DMS79 (cell line): ENCODE results near the gene ZGLP1.

Experiments
- DNase-seq: peaks from one replicate; lab custom pipeline; 2025; lab: John Stamatoyannopoulos, UW

The ZGLP1 gene

DNA sequence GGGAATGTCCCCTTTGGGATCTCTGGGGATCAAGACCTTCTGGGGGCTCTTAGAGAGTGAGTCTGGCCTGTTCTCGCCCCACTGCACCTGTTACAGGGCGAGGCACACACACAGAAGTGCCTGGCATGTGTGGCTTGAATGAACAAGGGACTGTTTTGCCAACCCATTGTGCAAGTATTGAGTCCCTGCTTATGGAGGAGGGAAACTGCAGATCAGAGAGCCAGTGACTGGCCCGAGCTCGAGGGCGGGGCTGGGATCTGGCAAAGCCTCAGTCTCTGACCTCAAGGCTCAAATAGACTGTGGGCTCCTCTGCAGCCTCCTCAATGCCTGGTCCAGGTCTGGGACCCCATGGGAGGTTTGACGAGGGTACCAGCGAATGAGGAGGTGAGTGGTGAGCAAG, 18.2 kb upstream of the ZGLP1 start:
- DNase-seq, result no peak

DNA sequence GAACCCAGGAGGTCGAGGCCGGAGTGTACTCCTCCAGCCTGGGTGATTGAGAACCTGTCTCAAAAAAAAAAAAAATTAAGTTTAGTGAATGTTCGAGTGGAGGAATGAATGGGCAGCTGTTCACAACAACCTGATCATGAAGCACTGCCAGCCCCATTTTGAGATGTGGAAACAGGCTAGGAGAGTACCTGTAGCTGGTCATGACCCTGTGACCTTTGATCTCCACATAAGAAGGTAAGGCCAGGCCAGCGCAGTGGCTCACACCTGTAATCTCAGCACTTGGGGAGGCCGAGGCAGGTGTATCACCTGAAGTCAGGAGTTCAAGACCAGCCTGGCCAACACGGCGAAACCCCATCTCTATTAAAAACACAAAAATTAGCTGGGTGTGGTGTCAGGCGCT, 16.1 kb upstream of the ZGLP1 start:
- no peak for DNase-seq

DNA sequence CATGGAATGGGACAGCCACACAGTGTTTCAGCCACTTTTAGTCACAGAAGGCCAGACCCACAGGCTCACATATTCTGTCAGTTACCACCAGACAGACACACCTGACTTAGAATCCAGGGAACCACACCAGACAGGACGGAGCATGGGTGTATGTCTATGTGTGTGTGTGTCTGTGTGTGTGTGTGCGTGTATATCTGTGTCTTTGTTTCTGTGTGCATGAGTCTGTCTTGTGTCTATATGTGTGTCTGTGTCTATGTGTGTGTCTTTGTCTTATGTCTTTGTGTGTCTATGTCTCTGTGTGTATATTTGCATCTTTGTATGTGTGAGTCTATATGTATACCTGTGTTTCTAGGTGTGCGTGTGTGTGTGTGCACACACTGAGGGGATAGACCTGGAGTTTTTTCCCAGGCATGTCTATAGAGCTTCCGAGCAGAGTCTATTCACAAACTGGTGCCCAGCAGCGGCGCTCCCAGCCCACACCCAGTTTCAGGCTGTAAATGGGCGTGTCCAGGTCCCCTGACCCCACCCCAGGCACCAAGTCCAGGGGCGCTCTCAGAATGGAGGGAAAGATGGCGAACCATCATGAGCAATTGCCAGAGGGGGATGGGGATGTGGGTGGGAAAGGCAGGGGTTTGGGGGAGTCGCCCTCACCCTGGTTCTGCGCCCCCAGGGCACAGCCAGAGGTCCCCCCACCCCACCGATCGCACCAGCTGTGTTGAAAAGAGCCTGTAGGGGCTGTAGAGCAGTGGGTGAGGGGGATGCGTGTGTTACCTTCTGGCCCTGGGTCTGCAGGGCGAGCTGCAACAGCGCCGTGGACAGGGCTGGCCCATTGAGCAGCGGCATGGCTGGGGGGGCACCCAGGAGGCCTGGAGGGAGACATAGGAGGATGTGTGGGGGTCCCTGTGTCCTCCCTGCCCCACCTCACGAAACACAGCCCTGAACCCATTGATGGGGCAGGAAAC, 12.5 kb upstream of the ZGLP1 start:
- no peak for DNase-seq

DNA sequence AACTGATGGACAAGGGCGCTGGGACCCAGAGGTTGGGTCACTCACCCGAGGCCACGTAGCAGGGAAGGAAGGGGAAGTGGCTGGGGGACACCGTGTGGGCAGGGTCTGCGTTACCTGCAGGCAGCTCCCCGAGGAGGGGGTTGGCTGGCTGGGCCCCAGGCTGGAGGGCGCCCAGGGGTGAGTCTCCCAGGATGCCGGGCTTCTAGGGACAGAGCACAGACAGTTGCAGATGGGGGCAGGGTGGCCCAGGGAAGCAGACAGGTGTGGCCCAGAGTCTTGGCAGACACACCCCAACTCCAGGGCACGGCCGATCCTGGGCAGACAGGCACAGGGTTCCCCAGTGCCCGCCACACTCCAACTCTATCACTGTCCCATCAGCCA, 11.8 kb upstream of the ZGLP1 start:
- no peak for DNase-seq

DNA sequence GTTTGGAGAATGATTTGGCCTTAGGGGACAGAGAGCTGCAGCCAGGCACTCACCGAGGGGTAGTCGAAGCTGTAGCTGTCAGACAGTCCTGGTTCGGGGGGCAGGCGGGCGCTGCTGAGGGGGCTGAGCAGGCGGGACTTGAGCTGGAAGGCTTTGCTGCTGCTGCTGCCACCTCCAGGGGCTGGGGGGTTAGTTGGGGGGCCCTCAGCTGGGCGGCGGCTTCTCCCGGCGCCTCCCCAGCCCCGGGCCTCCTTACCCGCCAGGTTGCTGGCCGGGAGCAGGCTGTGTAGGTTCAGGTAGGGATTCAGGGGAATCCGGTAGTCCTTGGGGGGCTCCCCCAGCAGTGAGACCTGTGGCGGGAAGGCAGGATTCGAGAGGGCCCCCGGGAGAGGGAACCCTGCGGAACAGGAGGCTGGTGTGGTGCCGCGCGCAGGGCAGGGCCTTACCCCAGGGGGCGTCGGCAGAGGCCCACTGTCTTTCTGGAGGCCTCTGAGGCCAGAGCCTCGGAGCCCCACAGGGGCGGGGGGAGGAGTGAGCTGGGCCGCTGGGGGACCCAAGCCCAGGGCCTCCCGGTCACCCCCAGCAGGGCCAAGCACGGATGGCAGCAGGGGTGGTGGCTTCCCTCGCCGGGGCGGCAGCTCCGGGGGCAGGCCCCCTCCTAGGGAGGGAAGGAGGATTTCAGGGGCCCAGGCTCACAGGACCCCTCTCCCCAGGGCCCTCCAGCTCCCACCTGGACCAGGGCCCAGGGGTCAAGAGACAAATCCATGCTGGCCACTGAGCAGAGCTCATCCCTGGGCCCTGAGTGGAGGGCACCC, 11.2 kb upstream of the ZGLP1 start:
- no peak for DNase-seq

DNA sequence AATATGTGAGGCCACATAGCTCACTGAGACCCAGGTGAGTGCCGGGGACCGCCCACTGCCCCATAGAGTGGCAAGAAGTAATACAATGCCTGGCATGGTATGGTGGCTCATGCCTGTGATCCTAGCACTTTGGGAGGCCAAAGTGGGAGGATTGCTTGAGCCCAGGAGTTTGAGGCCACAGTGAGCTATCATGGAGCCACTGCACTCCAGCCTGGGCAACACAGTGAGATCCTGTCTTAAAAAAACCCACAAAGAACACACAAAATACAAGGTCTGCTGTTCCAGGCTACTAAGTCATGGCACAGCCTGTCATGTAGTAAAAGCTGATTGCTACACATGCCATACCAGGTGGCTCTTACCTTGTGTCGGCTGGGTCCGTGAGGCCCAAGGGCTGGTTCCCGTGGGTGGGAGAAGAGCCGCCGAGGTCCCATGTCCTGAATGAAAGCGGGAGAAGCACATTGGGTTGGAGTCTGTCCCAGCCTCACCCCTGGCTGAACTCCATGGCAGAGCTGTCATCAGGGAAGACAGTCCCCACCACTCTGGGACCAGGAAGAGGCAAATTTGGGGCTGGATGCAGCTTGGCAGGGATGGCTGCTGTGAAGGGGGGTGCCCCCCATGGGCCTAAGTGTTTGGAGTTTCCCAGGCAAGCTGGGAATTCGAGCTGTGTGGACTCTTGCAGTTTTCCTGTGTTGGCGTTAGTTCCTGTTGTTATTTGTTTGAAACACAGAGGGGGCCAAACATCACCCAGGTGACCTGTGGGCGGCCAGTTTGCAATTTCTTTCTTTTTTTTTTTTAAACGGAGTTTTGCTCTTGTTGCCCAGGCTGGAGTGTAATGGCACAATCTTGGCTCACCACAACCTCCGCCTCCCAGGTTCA, 9.4 kb upstream of the ZGLP1 start:
- DNase-seq, result no peak

DNA sequence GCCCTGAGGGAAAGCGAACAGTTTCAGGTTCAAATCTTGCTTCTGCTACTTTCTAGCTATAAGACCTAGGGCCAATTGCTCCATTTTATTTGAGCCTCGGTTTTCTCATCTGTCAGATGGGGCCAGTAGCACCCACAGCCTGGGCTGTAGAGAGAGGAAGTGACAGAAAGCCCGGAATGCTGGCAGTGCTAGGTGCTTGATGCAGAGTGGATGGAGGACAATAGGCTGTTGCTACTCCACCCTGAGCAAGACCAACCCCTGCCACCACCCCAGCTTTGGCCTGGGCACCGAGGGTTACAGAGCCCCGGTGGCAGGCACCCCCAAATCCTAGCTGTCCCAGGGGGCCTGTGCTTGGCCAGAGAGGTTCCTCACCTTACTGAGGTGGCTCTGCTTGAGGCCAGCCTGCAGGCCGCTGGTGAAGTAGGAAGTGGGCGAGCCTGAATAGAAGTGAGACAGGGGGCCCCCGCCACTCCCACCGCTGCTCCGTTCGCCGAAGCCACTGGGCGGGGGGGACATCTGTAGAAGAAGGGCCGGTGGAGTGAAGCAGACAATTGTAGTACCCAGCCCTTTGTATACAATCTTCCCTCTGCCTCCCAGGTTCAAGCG, 8.3 kb upstream of the ZGLP1 start:
- DNase-seq, result no peak

DNA sequence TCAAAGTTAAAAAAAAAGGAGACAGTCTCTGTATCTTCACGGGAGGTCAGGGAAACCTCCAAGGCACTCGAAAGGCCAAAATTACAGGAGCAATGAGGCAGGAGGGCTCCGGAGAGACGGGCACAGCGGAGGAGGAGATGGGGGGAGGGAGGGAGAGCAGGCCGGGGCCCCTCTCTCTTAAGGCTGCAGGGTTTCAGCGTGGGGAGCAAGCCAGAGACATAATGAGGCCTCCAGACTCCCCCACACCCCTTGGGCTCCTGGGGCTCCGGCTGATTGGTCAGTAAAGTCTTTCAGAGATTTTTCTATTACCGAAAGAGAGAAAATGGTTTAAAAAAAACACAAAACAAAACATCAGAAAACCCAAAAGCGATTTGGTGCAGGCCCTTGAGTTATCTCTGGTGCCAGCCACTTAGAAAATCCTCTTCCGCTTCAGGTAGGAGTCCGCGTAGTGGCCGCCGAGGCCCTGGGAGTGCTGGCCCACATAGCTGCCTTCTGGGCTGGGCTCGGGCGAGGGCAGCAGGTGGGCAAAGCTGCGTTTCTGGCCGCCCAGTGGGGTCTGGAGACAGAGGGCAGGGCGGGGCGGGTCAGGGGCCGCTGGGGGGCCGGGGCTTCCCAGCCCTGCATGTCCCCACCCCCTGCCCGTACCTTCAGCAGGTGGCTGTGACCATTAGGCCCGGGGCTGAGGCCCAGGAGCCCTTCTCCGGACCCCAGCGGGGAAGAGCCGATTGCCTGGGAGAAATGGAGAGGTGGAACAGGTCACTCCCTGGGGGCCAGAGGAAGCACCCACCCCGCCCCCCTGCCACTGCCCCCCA, 7.6 kb upstream of the ZGLP1 start:
- DNase-seq, result no peak

DNA sequence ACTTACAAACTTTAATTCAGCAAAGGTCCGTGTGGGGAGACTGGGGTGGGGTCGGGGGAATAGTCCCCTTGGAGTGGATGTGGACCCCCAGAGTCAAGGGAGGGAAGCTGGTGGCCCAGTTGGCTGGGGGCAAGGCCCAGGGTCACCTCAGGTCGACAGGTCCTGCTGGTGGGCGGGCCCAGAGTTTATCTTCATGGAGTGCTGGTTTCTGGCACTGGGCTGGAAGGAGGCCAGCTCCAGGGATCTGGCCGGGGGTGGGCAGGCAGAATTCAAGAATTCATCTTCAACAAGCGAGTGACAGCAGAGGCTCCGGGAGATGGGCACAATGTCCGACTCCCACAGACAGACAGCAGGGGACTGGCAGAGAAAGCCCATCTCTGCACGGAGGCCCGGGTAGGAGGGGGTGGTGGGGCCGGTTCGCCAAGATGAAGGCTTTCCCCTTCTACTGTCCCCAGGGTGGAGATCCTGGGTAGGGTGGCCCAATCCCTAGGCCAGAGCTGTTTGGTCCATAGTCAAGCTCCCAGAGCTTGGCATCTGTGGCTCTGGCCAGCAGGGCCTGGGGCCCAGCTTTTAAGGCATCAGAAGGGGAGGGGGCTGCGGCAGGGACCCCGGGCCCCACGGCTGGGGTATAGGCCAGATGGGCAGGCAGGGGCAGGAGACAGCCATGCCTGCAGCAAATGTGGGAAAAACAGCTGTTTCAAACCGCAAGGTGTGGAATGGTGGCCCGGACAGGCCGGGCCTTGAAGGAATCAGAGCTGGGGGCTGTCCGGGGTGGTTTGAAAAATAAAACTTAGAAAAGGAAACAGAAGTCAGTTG, 6.8 kb upstream of the ZGLP1 start:
- no peak for DNase-seq

DNA sequence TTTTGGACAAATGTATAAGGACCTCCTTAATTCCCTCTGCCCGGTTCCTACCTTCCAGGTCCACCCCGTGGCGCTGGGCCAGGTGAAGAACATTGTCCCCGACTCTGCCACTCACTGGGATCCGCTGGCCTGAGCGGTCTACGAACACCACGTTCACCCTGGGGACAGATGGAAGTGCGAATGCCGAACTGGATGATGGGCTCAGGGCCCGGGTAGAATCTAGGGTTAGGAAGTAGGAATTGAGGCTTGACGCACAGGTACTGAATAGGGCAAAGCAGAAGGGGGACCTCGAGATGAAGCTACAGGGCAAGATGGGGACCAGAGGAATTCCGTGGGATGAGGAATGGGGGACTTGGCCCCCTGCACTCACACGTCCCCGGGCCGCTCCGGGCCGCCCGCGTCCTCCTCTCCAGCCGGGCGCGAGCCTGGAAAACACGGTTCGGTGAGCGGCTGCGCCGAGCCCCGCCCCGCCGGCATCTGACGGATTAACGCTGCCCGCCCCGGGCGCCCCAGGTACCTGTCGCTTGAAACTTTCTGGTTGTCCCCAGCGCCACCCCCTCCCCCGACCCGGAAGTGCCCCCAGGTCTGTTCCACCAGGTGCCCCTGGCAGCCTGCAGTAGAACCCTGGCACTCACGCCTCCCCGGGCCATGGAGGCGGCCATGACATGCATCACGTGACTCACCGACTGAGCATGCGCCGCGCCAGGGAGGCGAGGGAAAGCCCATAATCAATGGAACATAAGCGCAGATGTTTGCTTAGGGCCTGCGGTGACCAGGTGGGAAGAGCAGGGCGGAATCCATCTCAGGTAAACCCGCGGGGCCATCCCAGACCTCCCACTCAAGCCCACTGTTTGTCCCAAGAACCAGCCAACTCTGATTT, 6.0 kb upstream of the ZGLP1 start, which contains the start of gene FDX2:
Gene FDX2, minus strand, starts transcription at position 681 of the 880 bp plus-strand sequence. Its CDS starts 19 bp downstream, at position 662.
- DNase-seq, result peak; percentile 94

DNA sequence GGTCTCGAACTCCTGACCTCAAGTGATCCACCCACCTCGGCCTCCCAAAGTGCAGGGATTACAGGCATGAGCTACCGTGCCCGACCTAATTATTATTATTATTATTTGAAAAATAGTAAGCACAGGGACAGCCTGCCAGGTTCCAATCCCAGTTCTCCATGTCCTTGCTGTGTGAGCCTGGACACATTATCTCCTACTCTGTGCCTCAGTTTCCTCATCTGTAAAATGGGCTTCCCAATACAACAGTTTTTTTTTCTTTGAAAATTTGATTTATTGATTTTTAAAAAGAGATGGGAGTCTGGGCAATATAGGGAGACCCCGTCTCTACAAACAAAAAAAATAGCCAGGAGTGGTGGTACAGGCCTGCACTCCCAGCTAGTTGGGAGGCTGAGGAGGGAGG, 3.3 kb downstream of the ZGLP1 start:
- no peak for DNase-seq

DNA sequence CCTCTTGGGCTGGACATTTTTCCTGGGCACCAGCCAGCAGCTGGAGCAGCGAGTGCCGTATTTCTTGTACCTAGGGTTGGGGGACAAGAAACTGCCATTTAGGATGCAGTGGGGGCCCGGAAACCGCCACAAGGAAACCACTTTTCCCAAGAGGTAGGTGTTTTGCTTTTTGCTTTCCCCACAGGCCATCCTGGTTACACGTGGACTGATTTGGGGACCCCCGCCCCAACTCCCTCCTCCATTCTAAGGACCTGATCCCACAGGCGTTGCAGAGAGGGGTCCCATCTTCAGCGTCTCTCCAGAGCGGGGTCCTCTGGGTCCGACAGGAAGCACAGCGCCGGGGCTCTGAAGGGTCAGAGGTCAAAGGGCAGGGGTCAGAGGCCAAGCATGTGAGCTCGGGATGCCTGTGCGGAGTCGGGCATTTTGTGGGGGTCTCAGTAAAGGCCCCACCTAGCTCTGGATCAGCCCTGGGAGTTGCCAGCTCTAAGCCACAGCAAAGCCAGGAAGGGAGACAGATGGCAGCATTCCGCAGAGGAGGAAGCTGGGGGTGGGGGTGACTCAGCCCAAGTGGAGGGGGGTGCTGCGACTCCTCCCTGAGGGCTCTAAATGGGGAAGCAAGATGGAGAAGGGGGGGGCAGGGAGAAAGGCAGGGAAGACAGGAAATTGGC, 4.3 kb downstream of the ZGLP1 start:
- no peak for DNase-seq

DNA sequence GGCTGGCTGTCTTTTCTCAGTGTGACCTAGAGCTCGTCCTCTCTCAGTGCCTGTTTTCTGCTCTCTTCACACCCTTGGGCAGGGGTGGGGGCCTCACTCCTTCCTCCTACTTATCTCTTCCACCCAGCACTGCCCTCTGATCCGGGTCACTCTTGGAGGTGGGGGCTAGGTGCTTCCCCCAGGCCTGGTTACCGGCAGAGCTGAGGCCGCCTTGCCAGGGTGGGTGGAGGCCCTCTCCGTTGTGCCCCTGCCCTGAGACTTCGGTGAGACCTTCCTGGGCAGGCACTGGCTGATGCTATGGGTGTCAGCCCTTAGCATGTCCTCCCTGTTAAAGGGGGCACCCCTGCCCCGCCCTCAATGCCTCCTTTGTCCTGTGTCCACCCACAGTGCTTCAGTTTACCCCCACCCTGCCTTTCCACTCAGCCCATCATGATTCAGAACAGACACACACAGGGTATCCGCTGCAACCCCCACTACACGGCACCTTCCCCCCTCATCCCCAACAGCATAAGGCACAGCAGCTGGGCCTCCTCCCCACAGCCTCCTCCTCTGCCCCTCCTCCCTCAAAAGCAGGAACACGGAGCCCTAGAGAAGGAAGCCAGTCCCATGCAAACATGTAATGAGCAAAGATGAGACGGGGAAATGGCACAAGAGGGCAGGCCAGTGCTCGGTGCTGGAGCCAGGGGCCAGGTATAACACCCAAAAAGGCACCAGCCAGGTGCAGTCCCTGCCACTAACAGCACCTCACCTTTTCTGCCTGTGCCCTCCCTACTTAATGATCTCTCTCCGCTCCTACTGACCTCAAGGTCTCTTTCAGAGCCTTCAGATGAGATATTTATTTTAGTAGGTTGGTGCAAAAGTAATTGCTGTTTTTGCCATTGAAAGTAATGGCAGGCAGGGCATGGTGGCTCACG, 9.8 kb downstream of the ZGLP1 start:
- DNase-seq, result no peak

DNA sequence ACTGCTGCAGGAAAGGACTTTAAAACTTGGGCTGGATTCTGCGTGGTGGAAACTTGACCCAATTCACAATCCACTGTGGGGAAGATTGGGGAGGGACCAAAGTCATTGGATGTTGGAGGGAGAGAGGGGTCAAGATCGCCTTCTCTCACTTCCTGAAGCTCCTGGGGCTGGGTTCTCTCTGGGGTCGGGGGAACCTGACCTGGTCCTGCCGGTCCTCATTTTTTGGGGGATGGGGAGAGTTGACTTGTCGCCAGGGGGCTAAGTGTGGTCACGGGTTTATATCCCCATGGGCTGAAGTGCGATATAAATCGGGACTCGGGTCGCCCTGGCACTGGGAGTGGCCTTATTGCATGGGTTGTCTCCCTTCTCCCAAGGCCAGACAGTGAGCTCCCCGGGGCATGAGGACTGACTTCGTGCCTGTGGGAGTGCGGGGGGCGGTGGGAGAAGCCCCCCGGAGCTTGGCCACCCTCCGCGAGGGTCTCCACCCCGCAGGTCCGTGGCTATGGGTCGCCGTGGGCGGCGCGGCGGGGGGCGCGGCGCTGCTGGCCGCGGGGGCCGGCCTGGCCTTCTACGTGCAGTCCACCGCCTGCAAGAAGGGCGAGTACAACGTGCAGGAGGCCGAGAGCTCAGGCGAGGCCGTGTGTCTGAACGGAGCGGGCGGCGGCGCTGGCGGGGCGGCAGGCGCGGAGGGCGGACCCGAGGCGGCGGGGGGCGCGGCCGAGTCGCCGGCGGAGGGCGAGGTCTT, 13.6 kb downstream of the ZGLP1 start:
- no peak for DNase-seq

DNA sequence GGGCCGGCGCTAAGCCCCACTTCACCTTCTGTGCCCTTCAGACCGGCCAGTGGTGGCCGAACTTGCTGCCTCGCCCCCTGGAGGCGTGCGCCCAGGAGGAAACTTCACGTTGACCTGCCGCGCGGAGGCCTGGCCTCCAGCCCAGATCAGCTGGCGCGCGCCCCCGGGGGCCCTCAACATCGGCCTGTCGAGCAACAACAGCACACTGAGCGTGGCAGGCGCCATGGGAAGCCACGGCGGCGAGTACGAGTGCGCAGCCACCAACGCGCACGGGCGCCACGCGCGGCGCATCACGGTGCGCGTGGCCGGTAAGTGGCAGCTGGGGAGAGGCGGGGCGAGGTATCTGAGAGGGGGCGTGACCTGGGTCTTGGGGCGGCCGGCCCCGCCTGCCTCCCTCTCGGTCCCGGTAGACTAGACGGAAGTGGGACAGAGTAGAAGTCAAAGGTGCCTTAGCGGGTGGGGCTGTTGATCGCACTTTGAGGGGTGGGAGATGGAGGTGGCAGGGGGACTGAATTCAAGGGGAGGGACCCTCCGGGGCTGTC, 14.2 kb downstream of the ZGLP1 start:
- DNase-seq, result no peak

DNA sequence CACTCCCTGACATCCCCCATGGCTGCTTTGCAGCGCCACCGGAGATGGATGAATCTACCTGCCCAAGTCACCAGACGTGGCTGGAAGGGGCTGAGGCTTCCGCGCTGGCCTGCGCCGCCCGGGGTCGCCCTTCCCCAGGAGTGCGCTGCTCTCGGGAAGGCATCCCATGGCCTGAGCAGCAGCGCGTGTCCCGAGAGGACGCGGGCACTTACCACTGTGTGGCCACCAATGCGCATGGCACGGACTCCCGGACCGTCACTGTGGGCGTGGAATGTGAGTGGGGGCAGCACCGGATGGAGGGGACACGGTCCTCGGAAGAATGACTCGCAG, 15.3 kb downstream of the ZGLP1 start:
- DNase-seq, result no peak
